Kidney (tissue), 11 donors: Measurements from ENCODE around the gene WASHC1. TPM values are rescaled to one million over a fixed set of nuclear protein-coding genes. Genes with fewer than 3 reads are reported as not detected.
"Not testable (repeated sequence)": the region's sequence is repeated elsewhere in the genome, so short reads cannot be mapped to it uniquely, and the experiment has no call there.

ENCODE experiments used
- DNase-seq, 5 donors: peaks; one replicate each; pipeline ENCODE4 v3.0.0-alpha.2; 2013 to 2020
- FAIRE-seq: peaks from 2 replicates; lab custom pipeline; 2012; peaks lifted over from hg19 to GRCh38; lab: Jason Lieb, UNC
- H3K27ac ChIP-seq, 2 donors: one replicate each; pipeline ENCODE4 v1.7.0; 2013; ENCODE audit warnings: low read depth in 2 of 2, low read length in 2 of 2, inconsistent platforms in 1 of 2
- H3K27me3 ChIP-seq: one replicate; pipeline ENCODE4 v1.7.1; 2013; ENCODE audit warnings: low read length, inconsistent platforms; ENCODE audit not compliant: control insufficient read depth, insufficient read depth
- H3K36me3 ChIP-seq, 3 donors: one replicate each; pipeline versions ENCODE4 v1.7.0 to v1.7.1; 2013; ENCODE audit warnings: low read length in 3 of 3, control low read depth in 1 of 3, inconsistent platforms in 1 of 3; ENCODE audit not compliant: insufficient read depth in 3 of 3, control insufficient read depth in 2 of 3
- H3K4me1 ChIP-seq, 3 donors: one replicate each; pipeline versions ENCODE4 v1.7.0 to v1.7.1; 2013; ENCODE audit warnings: low read length in 3 of 3, inconsistent platforms in 1 of 3, low read depth in 1 of 3; ENCODE audit not compliant: control insufficient read depth in 2 of 3, insufficient read depth in 2 of 3
- H3K4me3 ChIP-seq, 3 donors: one replicate each; pipeline versions ENCODE4 v1.7.0 to v1.8.1; 2013; ENCODE audit warnings: low read length in 3 of 3, control low read depth in 1 of 3, inconsistent platforms in 1 of 3
- H3K9ac ChIP-seq, 3 donors: one replicate each; pipeline versions ENCODE4 v1.7.0 to v1.7.1; 2013; ENCODE audit warnings: low read length in 3 of 3, control low read depth in 1 of 3, inconsistent platforms in 1 of 3
- H3K9me3 ChIP-seq, 3 donors: one replicate each; pipeline versions ENCODE4 v1.7.0 to v1.7.1; 2013; ENCODE audit warnings: low read length in 3 of 3, control low read depth in 1 of 3, inconsistent platforms in 1 of 3; ENCODE audit not compliant: control insufficient read depth in 2 of 3, insufficient read depth in 1 of 3
- intact Hi-C: fragments of 100-400 bp; cut with DNase I; formaldehyde crosslinking; loops from one replicate; pipeline ENCODE4 v1.11.1; 2022
- polyA plus RNA-seq: library from polyadenylated mRNA; stranded (reverse); fragments of 350-450 nt; fragmentation: Illumina TruSeq; extraction: RNeasy Lipid Tissue Mini Kit (QIAGEN cat#74804); gene quantifications from one replicate; pipeline ENCODE4 v1.2.3, GENCODE V29; 2014; ENCODE audit warnings: low read depth, low replicate concordance; ENCODE audit not compliant: insufficient read depth
- total RNA-seq: library from RNA; stranded (reverse); fragmentation: NEBNext Ultra II Directional; extraction: Animal tissue kit (Norgen Biotek cat#: 25700); gene quantifications from one replicate; pipeline ENCODE4 v1.2.1, GENCODE V29; 2021
- donor health status: control.
- donor health status: control.
- donor health status: DM: yes; HTN: yes; CAD: no.
- donor health status: Normal renal cell carcinoma (clear cell type).

WASHC1 gene
- total and polyA plus RNA-seq, 2 donors from 2014 or later, result 16.6 to 24.0 TPM

DNA sequence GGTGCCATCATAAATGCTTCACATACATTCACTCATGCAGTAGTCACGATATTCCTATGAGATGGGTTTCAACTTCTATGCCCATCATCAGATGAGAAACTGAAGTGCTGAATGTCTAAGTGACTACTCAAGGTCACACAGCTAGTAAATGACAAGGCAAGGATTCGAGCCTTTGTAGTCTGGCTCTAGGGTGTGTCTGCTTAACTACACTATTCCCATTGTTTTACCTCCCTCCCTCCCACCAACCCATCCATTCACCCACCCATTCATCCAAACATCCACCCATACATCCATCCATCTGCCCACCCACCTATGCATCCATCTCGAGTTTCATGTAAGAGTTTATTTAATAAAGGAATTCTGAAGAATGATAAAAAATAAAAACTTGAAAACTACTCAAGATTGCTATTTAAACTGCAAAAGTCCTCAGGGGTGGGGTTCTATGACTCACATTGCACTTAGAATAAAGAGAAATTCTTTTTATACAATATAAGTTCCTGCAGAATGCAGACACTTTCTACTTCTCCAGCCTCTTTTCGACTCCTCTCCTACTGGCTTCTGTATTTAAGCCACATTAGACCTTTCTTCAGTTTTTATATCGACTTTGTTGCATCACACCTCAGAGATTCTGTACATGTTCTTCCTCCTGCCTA is 19.1 kb upstream of the WASHC1 start:
- intact Hi-C loops, DNase-seq, FAIRE-seq, H3K27ac ChIP-seq, H3K36me3 ChIP-seq, H3K9ac ChIP-seq, H3K9me3 ChIP-seq, H3K4me1 ChIP-seq, H3K4me3 ChIP-seq, H3K27me3 ChIP-seq: not testable (repeated sequence)

DNA sequence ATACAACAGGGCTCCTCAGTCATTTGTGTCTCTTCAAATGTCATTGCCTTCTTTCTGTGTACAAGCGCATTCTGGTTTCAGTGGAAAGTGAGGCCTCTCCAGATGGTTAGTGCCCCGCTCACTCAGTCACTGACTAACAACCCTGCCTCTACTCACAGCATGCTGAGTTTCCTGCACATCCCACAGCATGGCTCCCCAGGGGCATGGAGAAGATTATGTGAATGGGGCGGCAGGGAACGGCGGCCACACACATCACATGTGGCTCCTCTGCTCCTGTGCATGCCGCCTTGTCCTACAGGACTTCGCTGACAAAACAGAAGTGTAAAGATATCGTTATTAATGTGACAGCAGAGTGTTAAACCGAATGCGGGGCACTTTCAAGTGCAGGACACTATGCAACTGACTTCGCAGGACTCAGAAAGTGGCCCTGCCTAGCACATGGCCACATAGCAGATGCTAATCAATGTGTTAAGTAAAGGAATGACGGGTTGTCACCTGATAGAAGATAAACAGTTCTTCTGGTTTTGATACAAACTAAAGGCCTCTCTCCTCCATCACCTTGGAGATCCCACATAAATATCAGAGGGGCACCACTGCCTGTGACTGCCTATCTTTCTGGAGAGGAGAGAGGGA is 17.5 kb upstream of the WASHC1 start:
- intact Hi-C loops, FAIRE-seq, H3K9me3 ChIP-seq, H3K4me3 ChIP-seq, H3K27ac ChIP-seq, H3K27me3 ChIP-seq, H3K36me3 ChIP-seq, H3K4me1 ChIP-seq, DNase-seq, H3K9ac ChIP-seq: not testable (repeated sequence)

DNA sequence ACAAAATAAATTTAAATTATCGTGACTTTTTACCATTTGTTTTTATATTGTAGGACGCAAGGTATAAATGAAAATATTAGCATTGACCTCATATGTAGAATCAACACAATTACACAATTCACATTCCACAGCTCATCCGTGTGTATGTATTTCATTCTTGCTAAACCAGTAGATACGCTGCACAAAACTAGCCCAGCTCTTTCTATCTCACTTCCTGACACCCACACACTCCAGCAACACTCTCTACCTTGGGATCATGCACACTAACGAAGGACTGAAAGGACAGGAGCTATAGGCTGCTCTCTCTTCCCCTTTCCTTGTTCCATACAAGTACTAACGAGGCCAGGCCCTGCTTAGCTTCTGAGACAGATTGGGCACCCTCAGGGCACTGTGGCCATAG is 16.9 kb upstream of the WASHC1 start:
- H3K4me3 ChIP-seq, H3K27ac ChIP-seq, H3K9ac ChIP-seq, FAIRE-seq, H3K27me3 ChIP-seq, DNase-seq, H3K36me3 ChIP-seq, H3K4me1 ChIP-seq, H3K9me3 ChIP-seq, intact Hi-C loops: not testable (repeated sequence)

DNA sequence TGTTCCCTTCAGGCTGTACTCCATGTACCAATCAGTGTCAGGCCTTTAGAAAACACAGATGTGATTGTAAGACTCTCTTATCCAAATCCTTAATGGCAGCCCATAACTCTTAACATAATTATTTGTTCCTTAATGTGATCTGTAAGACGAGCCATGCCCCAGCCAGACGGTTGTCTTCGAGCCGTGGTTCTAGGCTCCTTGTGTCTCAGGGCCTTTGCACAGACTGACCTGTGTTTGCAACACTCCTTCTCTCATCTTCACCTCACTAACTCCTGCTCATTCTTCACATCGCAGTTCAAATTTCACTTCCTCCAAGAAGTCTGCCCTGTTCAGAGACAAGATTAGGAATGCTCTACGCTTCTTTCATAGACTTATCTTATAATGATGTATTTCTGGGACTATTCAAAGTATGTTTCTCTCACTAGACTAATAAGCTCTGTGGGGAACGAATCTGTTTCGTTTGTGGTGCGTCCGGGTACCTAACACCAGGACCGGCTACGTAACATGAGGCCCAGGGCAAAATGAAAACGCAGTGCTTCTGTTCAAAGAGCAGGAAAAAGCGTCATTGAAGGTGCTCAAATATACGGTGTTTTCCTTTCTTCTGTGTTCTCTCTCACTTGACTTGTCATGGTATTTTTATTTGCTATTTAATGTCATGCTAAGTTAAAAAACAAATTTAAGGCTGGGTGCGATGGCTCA is 16.1 kb upstream of the WASHC1 start:
- FAIRE-seq, H3K4me3 ChIP-seq, intact Hi-C loops, H3K27ac ChIP-seq, H3K36me3 ChIP-seq, H3K4me1 ChIP-seq, H3K9me3 ChIP-seq, H3K9ac ChIP-seq, H3K27me3 ChIP-seq: not testable (repeated sequence)
- peak in 1 of 5 donors; percentile 2 for DNase-seq

DNA sequence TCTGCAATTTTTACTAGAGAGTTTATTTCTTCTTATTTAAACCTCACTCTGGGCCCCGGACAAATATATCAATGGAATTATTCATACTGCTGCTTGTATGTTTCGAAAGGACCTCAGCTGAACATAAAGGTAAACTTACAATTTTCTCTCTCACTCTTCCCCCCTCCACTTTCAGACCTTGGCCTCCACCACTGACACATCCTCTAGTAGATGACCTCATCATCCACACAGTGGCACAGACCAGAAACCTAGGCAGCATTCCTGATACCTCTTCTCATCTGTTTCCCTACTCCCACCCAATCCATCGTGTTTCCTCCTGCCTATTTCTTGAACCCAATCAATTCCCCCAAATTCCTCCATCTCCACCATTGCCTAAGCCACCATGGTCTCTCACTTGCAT is 15.2 kb upstream of the WASHC1 start:
- H3K4me1 ChIP-seq, H3K9me3 ChIP-seq, H3K27ac ChIP-seq, H3K9ac ChIP-seq, H3K4me3 ChIP-seq, DNase-seq, FAIRE-seq, H3K36me3 ChIP-seq, intact Hi-C loops, H3K27me3 ChIP-seq: not testable (repeated sequence)

DNA sequence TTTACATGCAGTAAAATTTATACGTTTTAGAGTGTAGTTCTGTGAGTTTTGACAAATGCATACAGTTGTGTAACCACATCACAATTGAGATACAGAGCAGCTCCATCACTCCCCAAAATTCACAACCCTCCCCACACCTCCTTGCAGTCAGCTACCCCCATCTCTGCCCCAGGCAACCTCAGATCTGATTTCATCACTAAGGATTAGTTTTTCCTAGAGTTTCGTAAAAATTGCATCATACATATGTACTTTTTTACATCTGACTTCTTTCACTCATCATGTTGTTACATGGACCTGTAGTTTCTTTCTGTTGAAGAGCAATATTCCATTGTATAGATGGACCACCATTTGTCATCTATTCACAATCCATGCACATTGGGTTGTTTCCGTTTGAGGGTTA is 14.4 kb upstream of the WASHC1 start:
- DNase-seq, H3K9ac ChIP-seq, H3K9me3 ChIP-seq, intact Hi-C loops, H3K4me3 ChIP-seq, H3K36me3 ChIP-seq, H3K27me3 ChIP-seq, H3K4me1 ChIP-seq, FAIRE-seq, H3K27ac ChIP-seq: not testable (repeated sequence)

DNA sequence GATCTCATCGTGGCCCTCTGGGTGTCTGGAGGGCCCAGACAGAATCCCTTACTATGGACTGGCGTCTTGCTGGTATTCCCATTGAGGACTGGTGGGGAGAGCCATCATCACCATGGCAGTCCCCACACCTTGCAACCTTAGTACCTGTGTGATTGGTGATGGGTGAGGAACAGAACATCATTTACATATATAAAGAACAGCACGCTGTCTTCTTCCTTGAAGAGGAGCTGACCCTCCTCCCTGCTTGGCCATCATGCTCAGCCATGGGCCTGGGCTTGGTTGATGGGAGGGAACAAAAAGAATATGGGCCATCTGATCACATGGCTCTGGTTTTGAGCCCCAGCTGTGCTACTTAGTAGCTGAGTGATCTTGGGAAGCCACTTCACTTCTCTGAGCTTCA is 13.9 kb upstream of the WASHC1 start:
- H3K4me3 ChIP-seq, H3K36me3 ChIP-seq, H3K27ac ChIP-seq, H3K27me3 ChIP-seq, intact Hi-C loops, DNase-seq, FAIRE-seq, H3K9ac ChIP-seq, H3K4me1 ChIP-seq, H3K9me3 ChIP-seq: not testable (repeated sequence)

DNA sequence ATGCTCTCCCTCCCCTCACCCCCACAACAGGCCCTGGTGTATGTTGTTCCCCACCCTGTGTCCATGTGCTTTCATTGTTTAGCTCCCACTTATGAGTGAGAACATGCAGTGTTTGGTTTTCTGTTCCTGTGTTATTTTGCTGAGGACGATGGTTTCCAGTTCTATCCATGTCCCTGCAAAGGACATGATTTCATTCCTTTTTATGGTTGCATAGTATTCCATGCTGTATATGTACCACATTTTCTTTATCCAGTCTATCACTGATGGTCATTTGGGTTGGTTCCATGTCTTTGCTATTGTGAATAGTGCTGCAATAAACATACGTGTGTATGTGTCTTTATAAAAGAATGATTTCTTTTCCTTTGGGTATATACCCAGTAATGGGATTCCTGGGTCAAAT is 12.6 kb upstream of the WASHC1 start:
- H3K4me3 ChIP-seq, H3K4me1 ChIP-seq, H3K36me3 ChIP-seq, DNase-seq, FAIRE-seq, intact Hi-C loops, H3K27me3 ChIP-seq, H3K9ac ChIP-seq, H3K9me3 ChIP-seq, H3K27ac ChIP-seq: not testable (repeated sequence)
